Motor neuron (in vitro differentiated cells): ENCODE results near the gene SLC12A9. TPM values are rescaled to one million over a fixed set of nuclear protein-coding genes. Genes with fewer than 3 reads are reported as not detected.

Source experiments
- ATAC-seq, 8 experiments: fragments of 200-7000 bp; cut with Tn5 transposase; replicated peaks in 6 of 8; 2 replicates each; pipeline ENCODE4 v1.8.0; 2021; ENCODE audit warnings: mild to moderate bottlenecking in 8 of 8, moderate library complexity in 8 of 8
- H3K27ac ChIP-seq, 2 donors: fragments of 250-450 bp; sonication (Bioruptor Pico); 2 replicates each; pipeline ENCODE4 v1.9.0; 2021; ENCODE audit warnings: antibody characterized with exemption in 2 of 2, mild to moderate bottlenecking in 2 of 2, moderate library complexity in 1 of 2
- H3K4me1 ChIP-seq, 2 donors: fragments of 250-450 bp; sonication (Bioruptor Pico); replicated peaks in 1 of 2; 2 replicates each; pipeline ENCODE4 v1.6.1; 2021; ENCODE audit warnings: antibody characterized with exemption in 2 of 2, mild to moderate bottlenecking in 2 of 2, moderate library complexity in 1 of 2
- H3K4me3 ChIP-seq, 5 donors: fragments of 250-450 bp; sonication (Bioruptor Pico); 2 replicates each; pipeline ENCODE4 v1.9.0; 2021; ENCODE audit warnings: antibody characterized with exemption in 5 of 5, mild to moderate bottlenecking in 5 of 5, moderate library complexity in 4 of 5
- WGBS, 10 experiments: fragments of 450-650 bp; shearing (Covaris generic); methylation state at CpG; one replicate each; pipeline ENCODE4 v1.0.0; 2022; 5-methylcytosine and 5-hydroxymethylcytosine counted together
- in situ Hi-C, 9 experiments: fragments of 400-800 bp; cut with MboI; loops; one replicate each; pipeline ENCODE4 v1.15.0; 2021; ENCODE audit warnings: low sequenced_read_pairs in 9 of 9, low pct_unique_long_range_greater_than_20kb in 2 of 9; ENCODE audit not compliant: unreplicated experiment in 9 of 9
- total RNA-seq, 8 experiments: library from RNA; unstranded; fragments of 300-600 nt; gene quantifications; 2 replicates each; pipeline versions ENCODE4 v1.2.3 to v1.2.4, GENCODE V29; 2022

Gene SLC12A9
- total RNA-seq, 8 experiments from 2014 or later, result 6.8 to 29.3 (median 11.9) TPM

DNA sequence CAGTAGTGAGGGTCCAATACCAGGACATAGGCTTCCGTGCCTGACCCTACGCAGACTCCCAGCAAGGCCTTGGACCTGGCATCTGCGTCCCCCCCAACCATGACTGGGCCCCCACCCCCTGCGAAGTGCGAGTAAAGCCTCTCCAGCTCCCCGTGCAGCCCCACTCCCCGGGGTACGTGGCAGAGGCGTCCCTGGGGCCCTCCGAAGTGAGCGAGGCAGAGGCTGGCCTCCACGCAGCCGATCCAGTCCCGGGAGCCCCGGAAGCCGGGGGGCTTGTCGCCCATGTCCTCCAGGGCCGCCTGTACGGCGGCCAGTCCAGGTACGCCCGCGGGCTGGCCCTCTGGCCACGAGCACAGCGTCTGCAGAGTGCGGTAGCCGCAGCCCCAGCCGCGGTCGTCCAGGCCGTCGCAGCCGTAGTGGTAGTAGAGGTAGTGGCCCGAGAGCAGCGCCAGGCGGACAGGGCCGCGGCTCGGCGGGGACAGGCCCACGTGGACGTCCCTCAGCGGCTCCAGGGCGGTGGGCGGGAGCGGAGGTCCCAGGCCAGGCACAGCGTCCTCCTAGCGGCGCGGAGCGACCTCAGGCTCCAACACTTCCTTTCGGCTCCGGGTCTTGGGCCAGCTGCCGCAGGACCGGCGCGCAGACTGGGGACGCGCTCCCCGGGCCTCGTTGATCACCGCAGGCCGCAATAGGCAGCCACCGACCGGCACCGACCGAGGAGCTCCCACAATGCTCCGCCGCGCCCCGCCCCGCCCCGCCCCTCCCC, 36.7 kb downstream of the SLC12A9 start, which contains the start of gene UFSP1:
Gene UFSP1, minus strand, starts transcription at position 728 of the 763 bp plus-strand sequence. Its CDS starts 444 bp downstream, at position 284.
- Histone ChIP-seq H3K4me3 (peak within 1 kb of the TSS; percentile 45 to 66 (median 55)), H3K27ac (peak within 1 kb of the TSS; percentile 78 to 94), H3K4me1 (peaks cover 24 to 25% of the 10 kb centered on the region in 2 donors)
- ATAC-seq, result peak; percentile 51 to 68 (median 66)
- in situ Hi-C loops, result loop anchor here in 2 of 9 experiments (25.0 kb wide), 3 partner anchors 173 to 398 kb away; partner anchors contain the start of gene NAT16 (in 1 of the 2)
- 0 to 13% methylated on average over 3 to 4 of the region's 73 CpGs; no CpG with 5 or more reads in 8 of the 10 experiments for WGBS, 10 experiments

DNA sequence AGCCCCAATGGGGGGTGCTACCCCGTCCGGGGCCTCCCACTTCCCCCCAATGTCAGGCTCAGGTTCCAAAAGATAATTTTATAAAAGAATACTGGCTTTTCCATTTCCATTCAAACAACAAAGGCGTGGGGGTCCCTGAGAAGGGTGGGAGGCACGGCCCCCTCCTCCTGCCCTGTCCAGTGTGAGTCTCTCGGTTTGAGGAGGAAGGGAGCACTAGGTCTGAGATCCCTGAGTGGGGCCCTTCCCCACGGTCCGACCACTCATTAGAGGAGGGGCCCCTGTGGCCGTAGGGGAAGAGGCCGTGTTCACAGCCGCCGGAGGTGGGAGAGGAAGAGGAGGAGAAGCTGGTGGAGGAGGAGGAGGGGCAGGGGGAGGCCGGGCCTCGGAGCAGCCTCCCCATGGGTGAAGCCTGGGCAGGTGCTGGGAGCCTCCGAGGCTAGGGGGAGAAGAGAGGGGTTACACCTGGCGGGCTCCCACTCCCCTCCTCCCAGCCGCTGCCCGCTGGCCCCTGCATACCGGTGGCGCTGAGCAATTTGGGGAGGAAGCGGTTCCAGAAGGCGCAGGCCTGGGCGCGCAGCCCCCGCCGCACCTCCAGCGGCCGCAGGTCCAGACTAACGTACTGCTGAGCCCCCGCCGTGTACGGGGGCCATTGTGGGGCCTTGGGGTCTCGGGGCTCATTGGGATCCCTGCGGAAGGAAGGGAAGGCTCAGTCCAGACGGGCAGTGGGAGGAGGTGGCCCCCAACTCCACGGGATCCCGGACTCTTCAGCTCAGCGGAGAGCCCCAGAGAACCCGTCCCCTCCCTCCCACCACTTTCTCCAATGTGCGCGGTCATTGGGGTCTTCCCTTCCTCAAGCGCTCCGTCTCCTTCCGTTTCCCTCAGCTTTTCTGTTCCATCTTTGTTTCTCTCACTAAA, 38.4 kb downstream of the SLC12A9 start:
- H3K27ac ChIP-seq, result peak overlapping the region; percentile 78 to 94
- peaks cover 24 to 27% of the 10 kb centered on the region in 2 donors for H3K4me1 ChIP-seq
- ATAC-seq, result no peak
- peak overlapping the region; percentile 45 to 66 (median 55) for H3K4me3 ChIP-seq
- 0 to 83% (median 51%) methylated on average over 1 to 10 of the region's 43 CpGs; no CpG with 5 or more reads in 3 of the 10 experiments for WGBS, 10 experiments
- in situ Hi-C loops, result loop anchor here in 4 of 9 experiments (10.0 to 25.0 kb wide), 6 partner anchors 164 to 396 kb away; partner anchors contain the start of gene NAT16 (in 1 of the 4)

DNA sequence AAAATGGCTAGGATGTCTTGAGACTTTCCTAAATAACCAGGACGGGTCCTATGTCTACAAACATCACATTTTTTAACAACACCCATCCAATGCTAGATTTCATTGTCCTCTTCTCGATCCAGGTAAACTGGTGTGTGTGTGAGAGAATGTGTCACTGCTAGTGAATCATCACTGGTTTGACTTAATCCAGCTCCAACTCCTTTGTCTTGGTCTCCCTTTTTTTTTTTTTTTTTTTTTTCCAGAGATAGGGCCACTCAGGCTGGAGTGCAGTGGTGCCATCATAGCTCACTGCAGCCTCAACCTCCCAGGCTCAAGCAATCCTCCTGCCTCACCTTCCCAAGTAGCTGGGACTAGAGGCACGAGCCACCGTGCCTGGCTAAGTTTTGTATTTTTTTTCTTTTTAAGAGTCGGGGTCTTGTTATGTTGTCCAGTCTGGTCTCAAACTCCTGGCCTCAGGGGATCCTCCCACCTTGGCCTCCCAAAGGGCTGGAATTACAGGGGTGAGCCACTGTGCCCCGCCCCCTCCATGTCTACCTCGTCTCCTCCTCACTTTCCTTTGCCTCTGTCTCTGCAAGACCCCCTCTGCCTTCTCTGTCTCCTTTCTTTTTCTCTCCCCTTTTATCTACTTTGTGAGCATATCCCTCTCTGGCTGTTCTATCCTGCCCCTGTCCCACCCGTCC, 39.2 kb downstream of the SLC12A9 start:
- H3K4me1 ChIP-seq, result peaks cover 26 to 27% of the 10 kb centered on the region in 2 donors
- peak overlapping the region in 3 of 5 donors; percentile 53 to 61 (median 55) for H3K4me3 ChIP-seq
- peak overlapping the region; percentile 78 to 94 for H3K27ac ChIP-seq
- in situ Hi-C loops, result loop anchor here in 4 of 9 experiments (10.0 to 25.0 kb wide), 6 partner anchors 163 to 396 kb away; partner anchors contain the start of gene NAT16 (in 1 of the 4)
- 62 to 97% (median 68%) methylated on average over 2 to 7 of the region's 8 CpGs; no CpG with 5 or more reads in 3 of the 10 experiments for WGBS, 10 experiments
- no peak for ATAC-seq

DNA sequence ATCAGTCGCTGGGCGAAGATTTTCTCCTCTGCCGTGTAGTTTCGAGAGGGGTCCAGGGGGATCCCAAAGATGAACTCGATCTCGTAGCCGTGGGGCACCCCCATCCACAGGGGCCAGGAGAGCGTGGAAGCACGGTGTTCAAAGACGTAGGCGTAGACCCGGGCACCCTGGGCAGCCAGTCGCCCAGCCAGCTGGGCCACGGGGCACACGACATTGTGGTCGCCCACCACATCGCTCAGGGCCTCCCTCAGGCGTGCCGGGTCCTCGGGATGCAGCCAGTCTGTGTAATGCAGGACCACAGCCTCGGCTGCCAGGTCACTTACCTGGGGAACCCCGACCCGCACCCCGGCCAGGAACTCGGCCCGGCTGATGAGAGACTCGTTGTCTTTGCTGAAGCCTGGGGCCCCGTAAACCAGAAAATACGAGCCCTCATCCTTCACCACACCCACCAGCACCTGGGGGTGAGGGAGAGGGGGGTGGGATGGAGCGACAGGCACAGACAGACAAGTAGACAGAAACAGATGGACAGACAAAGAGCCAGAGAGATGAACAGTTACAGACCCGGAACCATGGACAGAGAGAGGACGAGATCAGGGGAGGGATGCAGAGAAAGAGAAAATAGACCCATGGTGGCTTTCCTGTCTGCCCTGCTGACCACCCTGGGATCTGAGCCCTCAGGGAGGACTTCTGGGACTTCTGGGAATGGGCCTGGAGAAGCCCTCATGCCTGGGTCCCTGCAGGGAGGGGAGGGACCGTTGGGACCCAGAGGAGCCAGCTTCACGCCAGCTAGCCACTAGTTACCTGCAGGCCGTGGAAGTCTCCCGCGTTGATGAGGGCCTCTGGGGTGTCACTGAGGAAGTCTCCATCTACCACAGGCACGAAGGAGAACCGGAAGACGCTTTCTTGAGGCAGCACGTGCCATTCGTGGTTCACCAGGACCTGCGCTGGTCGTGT, 40.1 kb downstream of the SLC12A9 start:
- Histone ChIP-seq H3K4me1 (peaks cover 26 to 27% of the 10 kb centered on the region in 2 donors), H3K4me3 (no peak overlapping the region), H3K27ac (no peak overlapping the region)
- ATAC-seq, result no peak
- WGBS, 10 experiments, result 76 to 94% (median 91%) methylated on average over 2 to 17 of the region's 44 CpGs; no CpG with 5 or more reads in 5 of the 10 experiments
- in situ Hi-C loops, result loop anchor here in 4 of 9 experiments (10.0 to 25.0 kb wide), 6 partner anchors 162 to 395 kb away; partner anchors contain the start of gene NAT16 (in 1 of the 4)

DNA sequence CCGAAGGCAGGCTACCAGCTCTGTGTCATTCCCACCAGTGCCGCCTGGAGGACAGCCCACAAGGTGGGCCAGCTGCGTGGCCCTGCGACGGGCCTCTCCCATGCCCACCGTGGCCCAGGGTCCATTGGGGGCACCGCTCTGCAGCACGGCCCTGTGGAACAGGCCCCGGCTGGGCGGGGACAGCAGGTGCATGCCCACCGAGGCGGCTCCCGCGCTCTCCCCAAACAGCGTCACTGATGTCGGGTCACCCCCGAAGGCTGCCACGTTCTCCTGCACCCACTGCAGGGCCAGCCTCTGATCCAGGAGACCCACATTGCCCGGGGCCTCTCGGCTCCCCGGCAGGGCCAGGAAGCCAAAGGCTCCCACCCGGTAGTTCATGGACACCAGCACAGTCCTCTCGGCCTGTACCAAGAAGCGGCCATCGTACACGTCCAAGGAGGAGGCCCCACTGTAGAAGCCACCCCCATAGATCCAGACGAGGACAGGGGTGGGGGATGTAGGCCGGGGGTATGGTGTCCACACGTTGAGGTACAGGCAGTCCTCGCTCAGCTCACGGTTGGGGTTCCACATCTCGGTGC, 40.9 kb downstream of the SLC12A9 start:
- in situ Hi-C loops, result loop anchor here in 4 of 9 experiments (10.0 to 25.0 kb wide), 6 partner anchors 161 to 394 kb away; partner anchors contain the start of gene NAT16 (in 1 of the 4)
- peaks cover 19 to 21% of the 10 kb centered on the region in 2 donors for H3K4me1 ChIP-seq
- ATAC-seq, result no peak
- no peak overlapping the region for H3K4me3 ChIP-seq
- 60 to 94% (median 89%) methylated on average over 1 to 9 of the region's 32 CpGs; no CpG with 5 or more reads in 6 of the 10 experiments for WGBS, 10 experiments
- no peak overlapping the region for H3K27ac ChIP-seq

DNA sequence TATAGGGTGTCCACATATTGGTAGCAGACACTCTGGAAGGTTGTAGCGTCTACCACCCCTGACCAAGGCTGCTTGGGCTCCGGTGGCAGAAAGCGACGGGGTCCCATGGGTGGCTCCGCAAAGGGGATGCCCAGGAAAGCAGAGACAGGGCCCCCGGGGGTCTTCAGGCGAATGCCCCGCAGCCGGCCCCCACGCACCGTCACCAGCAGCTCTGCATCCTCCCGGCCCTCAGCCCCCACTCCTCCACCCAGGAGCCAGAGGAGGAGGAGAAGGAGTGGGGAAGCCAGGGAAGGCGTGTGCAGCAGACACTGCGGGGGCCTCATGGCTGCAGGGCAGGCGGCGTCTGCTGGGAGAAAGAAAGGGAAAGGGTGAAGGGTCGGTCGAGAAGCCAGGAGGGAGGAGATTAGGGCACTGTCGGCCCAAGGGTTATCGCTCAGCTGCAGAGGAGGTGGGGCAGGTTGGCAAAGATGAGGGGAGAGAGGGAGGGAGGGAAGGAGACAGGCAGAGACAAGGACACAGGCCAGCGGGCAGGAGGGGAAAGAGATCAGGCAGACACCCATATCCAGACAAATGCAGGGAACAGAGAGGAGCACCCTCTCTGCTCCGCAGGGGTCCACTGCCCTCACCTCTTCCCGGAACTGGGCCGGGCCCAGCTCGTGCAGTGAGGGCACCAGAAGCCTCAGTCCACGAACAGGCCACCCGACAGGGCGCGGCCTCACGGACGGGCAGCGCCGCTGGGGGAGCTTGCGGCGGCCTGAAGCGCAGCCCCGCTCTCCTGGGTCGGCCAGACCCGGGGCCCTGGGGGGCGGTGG, 41.6 kb downstream of the SLC12A9 start:
- Histone ChIP-seq H3K4me1 (peaks cover 14 to 16% of the 10 kb centered on the region in 2 donors), H3K27ac (peak overlapping the region in 1 of 2 donors; percentile 24), H3K4me3 (peak overlapping the region; percentile 51 to 84 (median 68))
- in situ Hi-C loops, result loop anchor here in 4 of 9 experiments (10.0 to 25.0 kb wide), 6 partner anchors 161 to 393 kb away; partner anchors contain the start of gene NAT16 (in 1 of the 4)
- WGBS, 10 experiments, result 30 to 100% (median 56%) methylated on average over 1 to 5 of the region's 40 CpGs; no CpG with 5 or more reads in 6 of the 10 experiments
- ATAC-seq, result no peak

DNA sequence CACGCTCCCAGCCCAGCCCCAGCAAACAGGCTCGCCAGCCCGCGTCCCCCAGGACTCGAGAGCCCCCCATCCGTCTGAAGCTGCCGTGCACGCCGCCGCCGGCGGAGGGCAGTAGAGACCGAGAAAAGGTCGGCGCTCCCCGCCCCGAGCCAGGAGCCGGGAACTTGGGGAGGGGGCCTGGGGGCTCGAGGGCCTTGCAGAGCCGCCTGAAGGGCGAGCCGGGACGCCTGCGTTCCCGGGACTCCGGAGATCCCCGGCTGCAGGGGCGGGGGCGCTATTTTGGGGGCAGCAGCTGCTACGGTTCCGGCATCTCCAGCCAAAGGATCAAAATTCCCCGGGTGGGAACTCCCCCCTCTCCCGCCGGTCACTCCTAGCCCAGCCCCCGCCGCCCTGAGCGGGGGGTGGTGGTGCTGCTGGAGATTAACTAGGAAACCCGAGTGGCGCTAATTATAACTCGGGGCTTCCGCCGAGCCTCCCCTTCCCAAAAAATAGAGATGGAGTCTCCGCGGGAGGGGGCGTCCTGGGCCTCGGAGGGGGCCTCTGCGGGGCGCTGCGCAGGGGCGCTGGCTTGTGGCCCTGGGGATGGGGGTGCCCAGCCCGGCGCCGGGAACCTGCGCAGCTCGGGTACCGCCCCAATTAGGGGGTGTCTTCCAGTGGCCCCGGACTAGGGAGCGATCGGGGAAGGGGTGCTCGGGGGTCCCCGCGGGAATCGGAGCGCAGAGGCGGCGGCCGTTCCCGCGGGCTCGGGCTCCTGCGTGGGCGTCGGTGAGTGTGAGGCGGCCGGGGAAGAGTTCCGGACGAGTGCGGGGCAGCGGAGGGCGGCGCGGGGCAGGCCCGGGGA, 42.6 kb downstream of the SLC12A9 start:
- in situ Hi-C loops, result loop anchor here in 5 of 9 experiments (5.0 to 25.0 kb wide), 7 partner anchors 160 to 392 kb away; partner anchors contain the start of gene NAT16 (in 1 of the 5)
- Histone ChIP-seq H3K4me3 (peak overlapping the region; percentile 51 to 84 (median 68)), H3K27ac (peak overlapping the region; percentile 12 to 18), H3K4me1 (peaks cover 13 to 16% of the 10 kb centered on the region in 2 donors)
- ATAC-seq, result peak in 6 of 8 experiments; percentile 5 to 20 (median 6)
- no CpG with 5 or more reads among the region's 83 CpGs for WGBS, 10 experiments

DNA sequence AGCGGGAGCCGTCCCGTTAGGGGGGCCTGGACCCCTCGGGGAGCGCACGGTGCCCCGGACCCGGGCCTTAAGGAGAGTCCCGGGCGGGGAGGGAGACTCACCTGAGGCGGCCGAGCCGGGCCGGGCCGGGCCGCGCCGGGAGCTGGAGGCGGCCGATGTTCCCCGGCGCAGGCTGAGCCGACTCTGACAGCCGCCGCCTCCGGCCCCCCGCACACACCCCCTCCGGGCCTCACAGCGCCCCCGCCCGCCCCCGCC, 43.1 kb downstream of the SLC12A9 start, which contains the start of gene ACHE:
Gene ACHE, minus strand, starts transcription at position 188 of the 255 bp plus-strand sequence. CDS start 1,656 bp downstream, outside the sequence.
- peaks cover 11 to 12% of the 10 kb centered on the region in 2 donors for H3K4me1 ChIP-seq
- peak within 1 kb of the TSS; percentile 51 to 84 (median 68) for H3K4me3 ChIP-seq
- ATAC-seq, result peak; percentile 12 to 39 (median 23)
- in situ Hi-C loops, result loop anchor here in 5 of 9 experiments (5.0 to 25.0 kb wide), 7 partner anchors 159 to 392 kb away; partner anchors contain the start of gene NAT16 (in 1 of the 5)
- WGBS, 10 experiments, result no CpG with 5 or more reads among the region's 32 CpGs
- H3K27ac ChIP-seq, result peak within 1 kb of the TSS; percentile 88 to 92

DNA sequence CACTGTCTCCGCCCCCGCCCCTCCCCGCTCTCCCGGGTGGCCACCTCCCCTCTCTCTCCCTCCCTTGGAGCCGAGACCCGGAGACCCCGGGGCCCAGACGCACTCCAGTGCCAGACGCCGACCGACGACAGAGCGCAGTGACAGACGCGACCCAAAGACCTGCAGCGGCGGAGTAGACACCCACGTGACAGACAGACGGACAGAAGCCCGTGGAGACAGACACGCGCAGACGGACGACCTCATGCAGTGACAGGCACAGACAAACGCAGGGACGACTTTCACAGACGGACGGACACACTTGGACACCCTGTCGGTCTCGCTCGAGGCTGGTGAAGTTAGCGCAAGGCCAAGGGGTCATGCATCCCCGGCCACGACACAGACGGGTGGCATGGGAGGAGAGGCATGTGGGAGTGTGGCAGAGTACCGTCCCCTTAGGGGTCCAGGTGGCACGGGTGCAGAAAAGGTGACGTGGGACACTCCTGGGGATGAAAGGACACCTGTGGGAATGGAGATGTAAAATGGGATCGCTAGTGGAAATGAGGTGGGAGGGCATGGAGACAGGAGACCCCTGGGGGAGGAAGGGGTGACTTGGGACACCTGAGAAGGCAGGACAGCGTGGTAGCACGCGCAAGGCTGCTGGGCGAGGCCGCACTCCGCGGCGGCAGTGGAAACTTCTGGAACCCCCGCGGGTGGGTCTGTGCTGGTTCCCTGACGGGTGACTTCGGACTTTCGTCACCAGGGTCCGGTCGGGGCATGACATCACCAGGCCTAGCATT, 43.6 kb downstream of the SLC12A9 start:
- ATAC-seq, result peak; percentile 24 to 52 (median 46)
- WGBS, 10 experiments, result 0 to 8% (median 0%) methylated on average over 1 to 8 of the region's 54 CpGs; no CpG with 5 or more reads in 7 of the 10 experiments
- in situ Hi-C loops, result loop anchor here in 5 of 9 experiments (5.0 to 25.0 kb wide), 7 partner anchors 159 to 391 kb away; partner anchors contain the start of gene NAT16 (in 1 of the 5)

More for the DNA sequence above, 43.6 kb downstream of the SLC12A9 start:
- H3K4me1 ChIP-seq, result peaks cover 6% of the 10 kb centered on the region in 2 donors
- H3K4me3 ChIP-seq, result peak overlapping the region; percentile 51 to 84 (median 68)
- H3K27ac ChIP-seq, result peak overlapping the region; percentile 88 to 92
